ENCODE measurements around the gene KCNT2.

The KCNT2 gene

GRCh38 chr1:196584696-196585095 is 23.5 kb downstream of the KCNT2 start:
- Histone ChIP-seq H2BK5ac (ENCODE audit: low read depth, low read length, poor library complexity, severe bottlenecking) (no peak overlapping the region), H3K79me1 (replicated peaks; ENCODE audit: low read length, poor library complexity, severe bottlenecking) (peaks cover 6% of the 10 kb centered on the region), H4K91ac (ENCODE audit: low read length) (no peak overlapping the region), H3K27me3 (ENCODE audit: control insufficient read depth in 1 of 2, insufficient read depth in 1 of 2, low read length in 2 of 2) (no peaks in the 10 kb centered on the region), H2BK15ac (ENCODE audit: low read depth, poor library complexity, severe bottlenecking) (no peak overlapping the region), H3K36me3 (ENCODE audit: control insufficient read depth in 1 of 2, insufficient read depth in 2 of 2, low read depth in 1 of 2, low read length in 2 of 2) (no peaks in the 10 kb centered on the region), H3K4ac (ENCODE audit: low read depth in 1 of 2, low read length in 2 of 2) (no peak overlapping the region), H2AFZ (ENCODE audit: low read depth, low read length) (no peak overlapping the region), H4K8ac (ENCODE audit: low read length) (no peak overlapping the region), H3K9ac (ENCODE audit: low read length) (no peak overlapping the region), H3K27ac (ENCODE audit: low read length, poor library complexity, severe bottlenecking) (no peak overlapping the region), H3K18ac (ENCODE audit: low read depth in 1 of 2, low read length in 2 of 2) (no peak overlapping the region), H2BK120ac (ENCODE audit: low read depth, low read length) (no peak overlapping the region), H3K4me3 (ENCODE audit: insufficient read depth in 1 of 2, low read depth in 1 of 2, low read length in 2 of 2) (no peak overlapping the region), H3K14ac (ENCODE audit: low read length in 2 of 2) (no peak overlapping the region), H3K9me3 (ENCODE audit: control insufficient read depth, low read length) (no peaks in the 10 kb centered on the region), H3K4me2 (ENCODE audit: low read length, poor library complexity, severe bottlenecking) (no peak overlapping the region), H2AK5ac (ENCODE audit: low read length, severe bottlenecking) (no peak overlapping the region), H3K23ac (ENCODE audit: low read length in 2 of 2) (no peak overlapping the region), H3K4me1 (ENCODE audit: control insufficient read depth, insufficient read depth, low read depth, low read length) (peaks cover 1% of the 10 kb centered on the region), H2BK12ac (ENCODE audit: low read length in 2 of 2) (no peak overlapping the region)
- 84% methylated on average over 3 of the region's 3 CpGs for WGBS
- no peak for DNase-seq

GRCh38 chr1:196577386-196577785 is 30.9 kb downstream of the KCNT2 start:
- Histone ChIP-seq H2BK15ac (ENCODE audit: low read depth, poor library complexity, severe bottlenecking) (no peak overlapping the region), H4K8ac (ENCODE audit: low read length) (no peak overlapping the region), H3K4ac (ENCODE audit: low read depth in 1 of 2, low read length in 2 of 2) (no peak overlapping the region), H3K79me1 (replicated peaks; ENCODE audit: low read length, poor library complexity, severe bottlenecking) (peaks cover 15% of the 10 kb centered on the region), H3K4me3 (ENCODE audit: insufficient read depth in 1 of 2, low read depth in 1 of 2, low read length in 2 of 2) (no peak overlapping the region), H3K9me3 (ENCODE audit: control insufficient read depth, low read length) (no peaks in the 10 kb centered on the region), H3K36me3 (ENCODE audit: control insufficient read depth in 1 of 2, insufficient read depth in 2 of 2, low read depth in 1 of 2, low read length in 2 of 2) (no peaks in the 10 kb centered on the region), H2BK12ac (ENCODE audit: low read length in 2 of 2) (no peak overlapping the region), H3K18ac (ENCODE audit: low read depth in 1 of 2, low read length in 2 of 2) (no peak overlapping the region), H2AK5ac (ENCODE audit: low read length, severe bottlenecking) (no peak overlapping the region), H2AFZ (ENCODE audit: low read depth, low read length) (no peak overlapping the region), H3K4me2 (ENCODE audit: low read length, poor library complexity, severe bottlenecking) (no peak overlapping the region), H3K9ac (ENCODE audit: low read length) (no peak overlapping the region), H3K27ac (ENCODE audit: low read length, poor library complexity, severe bottlenecking) (no peak overlapping the region), H3K23ac (ENCODE audit: low read length in 2 of 2) (no peak overlapping the region), H3K14ac (ENCODE audit: low read length in 2 of 2) (no peak overlapping the region), H3K27me3 (ENCODE audit: control insufficient read depth in 1 of 2, insufficient read depth in 1 of 2, low read length in 2 of 2) (no peaks in the 10 kb centered on the region), H4K91ac (ENCODE audit: low read length) (no peak overlapping the region), H2BK120ac (ENCODE audit: low read depth, low read length) (no peak overlapping the region), H3K4me1 (ENCODE audit: control insufficient read depth, insufficient read depth, low read depth, low read length) (no peaks in the 10 kb centered on the region), H2BK5ac (ENCODE audit: low read depth, low read length, poor library complexity, severe bottlenecking) (no peak overlapping the region)
- no peak for DNase-seq
- WGBS = 89% methylated on average over 1 of the region's 2 CpGs

- no peaks in the 10 kb centered on the region for H3K4me1 ChIP-seq (ENCODE audit: control insufficient read depth, insufficient read depth, low read depth, low read length)
- 40% methylated on average over 1 of the region's 2 CpGs for WGBS
- peaks cover 14% of the 10 kb centered on the region for H3K79me1 ChIP-seq (replicated peaks; ENCODE audit: low read length, poor library complexity, severe bottlenecking)
- H2BK120ac ChIP-seq (ENCODE audit: low read depth, low read length) = no peak overlapping the region
- H3K27me3 ChIP-seq (ENCODE audit: control insufficient read depth in 1 of 2, insufficient read depth in 1 of 2, low read length in 2 of 2) = no peaks in the 10 kb centered on the region
- H2BK15ac ChIP-seq (ENCODE audit: low read depth, poor library complexity, severe bottlenecking) = no peak overlapping the region
- H3K9ac ChIP-seq (ENCODE audit: low read length) = no peak overlapping the region
- H3K36me3 ChIP-seq (ENCODE audit: control insufficient read depth in 1 of 2, insufficient read depth in 2 of 2, low read depth in 1 of 2, low read length in 2 of 2) = no peaks in the 10 kb centered on the region
- no peak overlapping the region for H2AK5ac ChIP-seq (ENCODE audit: low read length, severe bottlenecking)
- H3K23ac ChIP-seq (ENCODE audit: low read length in 2 of 2) = no peak overlapping the region
- no peak overlapping the region for H4K8ac ChIP-seq (ENCODE audit: low read length)
- H3K4ac ChIP-seq (ENCODE audit: low read depth in 1 of 2, low read length in 2 of 2) = no peak overlapping the region
- H3K4me3 ChIP-seq (ENCODE audit: insufficient read depth in 1 of 2, low read depth in 1 of 2, low read length in 2 of 2) = no peak overlapping the region
- no peak overlapping the region for H3K27ac ChIP-seq (ENCODE audit: low read length, poor library complexity, severe bottlenecking)
- no peak overlapping the region for H2AFZ ChIP-seq (ENCODE audit: low read depth, low read length)
- no peak for DNase-seq
- H3K4me2 ChIP-seq (ENCODE audit: low read length, poor library complexity, severe bottlenecking) = no peak overlapping the region
- no peak overlapping the region for H2BK5ac ChIP-seq (ENCODE audit: low read depth, low read length, poor library complexity, severe bottlenecking)
- H3K14ac ChIP-seq (ENCODE audit: low read length in 2 of 2) = no peak overlapping the region
- no peaks in the 10 kb centered on the region for H3K9me3 ChIP-seq (ENCODE audit: control insufficient read depth, low read length)
- no peak overlapping the region for H4K91ac ChIP-seq (ENCODE audit: low read length)
- no peak overlapping the region for H3K18ac ChIP-seq (ENCODE audit: low read depth in 1 of 2, low read length in 2 of 2)
- H2BK12ac ChIP-seq (ENCODE audit: low read length in 2 of 2) = no peak overlapping the region
Observed at GRCh38 chr1:196573226-196573625, 35.0 kb downstream of the KCNT2 start.

GRCh38 chr1:196567238-196567637 is 41.0 kb downstream of the KCNT2 start:
- Histone ChIP-seq H3K4me3 (ENCODE audit: insufficient read depth in 1 of 2, low read depth in 1 of 2, low read length in 2 of 2) (no peak overlapping the region), H3K4me1 (ENCODE audit: control insufficient read depth, insufficient read depth, low read depth, low read length) (no peaks in the 10 kb centered on the region), H3K79me1 (replicated peaks; ENCODE audit: low read length, poor library complexity, severe bottlenecking) (peaks cover 8% of the 10 kb centered on the region), H3K27me3 (ENCODE audit: control insufficient read depth in 1 of 2, insufficient read depth in 1 of 2, low read length in 2 of 2) (no peaks in the 10 kb centered on the region), H2BK12ac (ENCODE audit: low read length in 2 of 2) (no peak overlapping the region), H2BK120ac (ENCODE audit: low read depth, low read length) (no peak overlapping the region), H2AK5ac (ENCODE audit: low read length, severe bottlenecking) (no peak overlapping the region), H2BK15ac (ENCODE audit: low read depth, poor library complexity, severe bottlenecking) (no peak overlapping the region), H4K91ac (ENCODE audit: low read length) (no peak overlapping the region), H3K9me3 (ENCODE audit: control insufficient read depth, low read length) (peaks cover 16% of the 10 kb centered on the region), H3K14ac (ENCODE audit: low read length in 2 of 2) (no peak overlapping the region), H3K27ac (ENCODE audit: low read length, poor library complexity, severe bottlenecking) (no peak overlapping the region), H3K18ac (ENCODE audit: low read depth in 1 of 2, low read length in 2 of 2) (no peak overlapping the region), H3K36me3 (ENCODE audit: control insufficient read depth in 1 of 2, insufficient read depth in 2 of 2, low read depth in 1 of 2, low read length in 2 of 2) (no peaks in the 10 kb centered on the region), H3K23ac (ENCODE audit: low read length in 2 of 2) (no peak overlapping the region), H4K8ac (ENCODE audit: low read length) (no peak overlapping the region), H3K4ac (ENCODE audit: low read depth in 1 of 2, low read length in 2 of 2) (no peak overlapping the region), H3K4me2 (ENCODE audit: low read length, poor library complexity, severe bottlenecking) (no peak overlapping the region), H2AFZ (ENCODE audit: low read depth, low read length) (no peak overlapping the region), H2BK5ac (ENCODE audit: low read depth, low read length, poor library complexity, severe bottlenecking) (no peak overlapping the region), H3K9ac (ENCODE audit: low read length) (no peak overlapping the region)
- WGBS = 100% methylated on average over 1 of the region's 1 CpG
- DNase-seq = no peak

Measured in mesenchymal stem cell (in vitro differentiated cells and primary cell).